ENCODE measurements around the gene TIMP3.

TIMP3 gene

DNA sequence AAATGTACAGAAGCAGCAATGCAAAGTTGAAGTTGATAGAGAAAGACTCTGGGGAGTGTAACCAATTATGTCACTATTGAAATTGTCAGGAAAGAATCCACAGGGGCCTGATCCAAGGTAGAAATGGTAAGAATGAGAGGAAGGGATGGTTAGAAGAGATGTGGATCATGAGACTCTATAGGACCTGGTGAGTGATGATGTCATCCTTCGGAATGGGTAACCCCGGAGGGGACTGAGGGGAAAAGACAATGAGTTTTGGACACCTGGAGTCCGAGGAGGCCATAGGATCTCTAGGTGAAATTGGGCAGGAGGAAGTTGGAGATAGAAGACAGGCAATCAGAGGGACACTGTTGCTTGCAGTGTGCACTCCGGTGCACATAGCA, 6.3 kb upstream of the TIMP3 start:
- H3K36me3 Mint-ChIP-seq (ENCODE audit: low read depth), result no peaks in the 10 kb centered on the region
- no peak overlapping the region for H3K27ac Mint-ChIP-seq
- H3K4me1 Mint-ChIP-seq (ENCODE audit: low read depth), result peaks cover 2% of the 10 kb centered on the region
- no peak overlapping the region for H3K4me3 Mint-ChIP-seq
- no peaks in the 10 kb centered on the region for H3K9me3 Mint-ChIP-seq
- H3K27me3 Mint-ChIP-seq (ENCODE audit: low read depth), result peaks cover 38% of the 10 kb centered on the region

DNA sequence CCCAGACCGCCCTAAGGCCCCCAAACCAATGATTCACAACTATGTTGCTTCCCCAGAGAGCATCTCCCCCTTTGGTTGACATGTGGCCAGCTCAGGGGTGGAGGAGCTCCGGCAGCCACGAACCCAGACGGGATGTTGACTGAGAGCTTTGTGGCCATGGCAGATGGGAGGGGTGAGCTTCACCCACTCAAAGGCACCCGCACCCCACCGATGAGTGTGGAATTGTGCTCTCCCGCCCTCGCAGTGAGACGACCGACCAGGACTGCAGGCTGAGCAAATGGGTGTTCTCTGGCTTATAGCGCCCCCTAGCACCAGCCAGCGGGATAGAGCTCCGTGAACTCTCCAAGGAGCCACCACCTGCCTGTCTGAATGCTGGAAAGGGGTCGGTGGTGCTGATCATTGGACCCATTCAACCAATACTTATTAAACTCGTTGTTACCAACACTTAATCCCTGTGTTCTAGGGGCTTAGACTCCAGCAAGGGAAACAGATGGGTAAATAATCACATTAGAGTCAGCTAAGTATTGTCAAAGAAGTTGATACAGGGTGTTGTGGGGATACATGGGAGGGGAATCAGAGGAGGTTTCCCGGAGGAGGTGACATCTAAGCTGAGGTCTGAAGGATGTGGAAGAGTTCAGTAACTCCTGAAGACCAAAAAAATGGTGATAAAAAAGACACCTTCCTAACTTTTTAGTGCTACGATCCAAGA, 4.5 kb upstream of the TIMP3 start:
- Mint-ChIP-seq H3K36me3 (ENCODE audit: low read depth) (no peaks in the 10 kb centered on the region), H3K4me1 (ENCODE audit: low read depth) (peaks cover 2% of the 10 kb centered on the region), H3K27ac (no peak overlapping the region), H3K27me3 (ENCODE audit: low read depth) (peaks cover 48% of the 10 kb centered on the region), H3K4me3 (no peak overlapping the region), H3K9me3 (no peaks in the 10 kb centered on the region)

DNA sequence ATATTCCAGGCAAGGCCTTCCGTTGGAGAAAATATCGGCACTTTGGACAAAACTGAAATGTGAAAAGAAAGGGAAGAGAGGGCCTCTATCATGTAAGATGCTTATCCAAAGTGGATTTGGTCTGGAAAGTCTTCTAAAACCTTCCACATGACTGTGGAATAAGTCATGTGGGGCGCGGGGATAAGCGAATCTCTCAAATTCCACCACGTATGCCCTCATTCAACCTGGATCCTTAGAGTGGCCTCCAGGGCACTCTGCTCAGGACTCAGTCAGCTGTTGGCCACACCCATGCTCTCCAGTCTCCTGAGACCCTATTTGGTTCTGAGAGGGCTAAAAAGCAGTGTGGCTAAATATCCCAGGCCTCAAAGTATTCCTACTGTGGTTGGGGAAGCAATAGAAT, 2.0 kb upstream of the TIMP3 start:
- Mint-ChIP-seq H3K4me3 (no peak overlapping the region), H3K27me3 (ENCODE audit: low read depth) (peaks cover 64% of the 10 kb centered on the region), H3K4me1 (ENCODE audit: low read depth) (peaks cover 2% of the 10 kb centered on the region), H3K9me3 (no peaks in the 10 kb centered on the region), H3K27ac (no peak overlapping the region), H3K36me3 (ENCODE audit: low read depth) (no peaks in the 10 kb centered on the region)

DNA sequence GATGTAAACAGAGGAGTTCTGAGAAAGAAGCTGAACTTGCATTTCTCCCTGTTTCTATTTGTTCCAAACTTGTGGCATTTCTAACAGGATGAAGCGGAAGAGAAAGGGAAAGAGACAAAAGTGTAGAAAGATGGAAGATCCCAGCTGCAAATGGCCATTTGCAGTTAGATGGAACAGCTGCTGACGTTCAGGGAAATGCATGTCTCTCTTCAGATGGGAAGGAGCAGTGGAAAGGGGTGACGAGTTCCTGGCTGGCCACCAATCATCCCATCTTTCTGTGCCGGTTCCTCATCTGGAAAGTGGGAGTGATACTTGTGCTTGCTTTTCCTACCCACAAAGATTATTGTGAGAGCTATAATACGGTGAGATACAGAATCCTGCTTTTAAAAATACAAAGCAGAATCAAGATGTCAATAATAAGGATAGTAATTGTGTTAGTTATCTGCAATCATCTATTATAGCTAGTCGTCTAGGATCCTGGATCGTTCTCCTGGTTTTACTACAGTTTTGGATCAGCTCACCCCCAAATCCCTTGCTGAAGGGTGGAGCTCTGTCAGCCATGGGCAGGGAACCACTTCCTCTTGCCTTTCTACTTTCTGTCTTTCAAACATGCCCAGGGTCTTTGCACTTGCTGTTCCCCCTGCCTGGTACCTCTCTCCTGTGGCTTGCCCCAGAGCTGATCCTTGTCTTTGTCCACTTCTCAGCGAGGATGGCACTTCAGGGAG, 1.2 kb upstream of the TIMP3 start:
- Mint-ChIP-seq H3K4me1 (ENCODE audit: low read depth) (peaks cover 2% of the 10 kb centered on the region), H3K36me3 (ENCODE audit: low read depth) (no peaks in the 10 kb centered on the region), H3K27ac (no peak overlapping the region), H3K9me3 (no peaks in the 10 kb centered on the region), H3K4me3 (no peak overlapping the region), H3K27me3 (ENCODE audit: low read depth) (peaks cover 62% of the 10 kb centered on the region)

DNA sequence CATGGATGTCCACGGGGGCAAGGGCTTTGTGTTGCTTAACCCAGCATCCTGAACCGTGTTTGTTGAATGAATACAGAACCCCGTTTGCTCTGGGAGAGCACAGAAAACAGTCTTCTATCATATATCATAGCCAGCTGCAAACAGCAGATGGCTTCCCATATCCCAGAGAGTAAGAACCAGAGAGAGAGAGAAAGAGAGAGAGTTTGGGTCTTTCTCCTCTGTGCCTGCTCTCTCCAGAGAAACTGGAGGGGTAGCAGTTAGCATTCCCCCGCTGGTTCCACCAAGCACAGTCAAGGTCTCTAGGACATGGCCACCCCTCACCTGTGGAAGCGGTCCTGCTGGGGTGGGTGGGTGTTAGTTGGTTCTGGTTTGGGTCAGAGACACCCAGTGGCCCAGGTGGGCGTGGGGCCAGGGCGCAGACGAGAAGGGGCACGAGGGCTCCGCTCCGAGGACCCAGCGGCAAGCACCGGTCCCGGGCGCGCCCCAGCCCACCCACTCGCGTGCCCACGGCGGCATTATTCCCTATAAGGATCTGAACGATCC, 440 bp upstream of the TIMP3 start:
- Mint-ChIP-seq H3K27me3 (ENCODE audit: low read depth) (peaks cover 54% of the 10 kb centered on the region), H3K36me3 (ENCODE audit: low read depth) (no peaks in the 10 kb centered on the region), H3K4me3 (no peak overlapping the region), H3K27ac (no peak overlapping the region), H3K9me3 (no peaks in the 10 kb centered on the region), H3K4me1 (ENCODE audit: low read depth) (peaks cover 2% of the 10 kb centered on the region)

DNA sequence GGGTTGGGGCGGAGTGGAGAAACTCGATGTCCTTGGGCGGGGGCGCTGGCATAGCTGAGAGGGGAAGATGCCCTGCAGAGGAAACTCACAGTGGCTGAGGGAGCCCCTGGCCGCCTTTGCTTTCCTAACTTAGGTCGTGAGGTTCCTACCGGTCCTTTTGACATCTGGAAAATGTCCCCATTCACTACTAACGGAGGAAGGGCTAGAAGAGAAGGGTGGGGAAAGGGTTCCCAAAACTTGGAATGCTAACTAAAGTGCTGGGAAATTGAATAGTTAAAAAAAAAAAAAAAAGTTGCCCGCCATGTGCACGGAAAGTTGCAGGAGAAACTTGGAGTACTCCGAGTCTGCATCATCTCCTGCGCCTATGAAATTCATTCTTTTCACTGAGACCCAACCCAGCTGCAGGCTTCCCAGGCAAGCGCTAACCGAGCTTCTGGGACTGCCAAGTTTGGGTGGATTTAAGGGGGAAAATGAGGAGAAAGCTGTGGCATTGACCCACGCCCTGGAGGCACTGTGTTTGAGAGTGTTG, 796 bp downstream of the TIMP3 start:
- H3K4me1 Mint-ChIP-seq (ENCODE audit: low read depth), result no peaks in the 10 kb centered on the region
- no peak overlapping the region for H3K4me3 Mint-ChIP-seq
- H3K36me3 Mint-ChIP-seq (ENCODE audit: low read depth), result no peaks in the 10 kb centered on the region
- H3K27me3 Mint-ChIP-seq (ENCODE audit: low read depth), result peaks cover 45% of the 10 kb centered on the region
- H3K27ac Mint-ChIP-seq, result no peak overlapping the region
- H3K9me3 Mint-ChIP-seq, result no peaks in the 10 kb centered on the region

DNA sequence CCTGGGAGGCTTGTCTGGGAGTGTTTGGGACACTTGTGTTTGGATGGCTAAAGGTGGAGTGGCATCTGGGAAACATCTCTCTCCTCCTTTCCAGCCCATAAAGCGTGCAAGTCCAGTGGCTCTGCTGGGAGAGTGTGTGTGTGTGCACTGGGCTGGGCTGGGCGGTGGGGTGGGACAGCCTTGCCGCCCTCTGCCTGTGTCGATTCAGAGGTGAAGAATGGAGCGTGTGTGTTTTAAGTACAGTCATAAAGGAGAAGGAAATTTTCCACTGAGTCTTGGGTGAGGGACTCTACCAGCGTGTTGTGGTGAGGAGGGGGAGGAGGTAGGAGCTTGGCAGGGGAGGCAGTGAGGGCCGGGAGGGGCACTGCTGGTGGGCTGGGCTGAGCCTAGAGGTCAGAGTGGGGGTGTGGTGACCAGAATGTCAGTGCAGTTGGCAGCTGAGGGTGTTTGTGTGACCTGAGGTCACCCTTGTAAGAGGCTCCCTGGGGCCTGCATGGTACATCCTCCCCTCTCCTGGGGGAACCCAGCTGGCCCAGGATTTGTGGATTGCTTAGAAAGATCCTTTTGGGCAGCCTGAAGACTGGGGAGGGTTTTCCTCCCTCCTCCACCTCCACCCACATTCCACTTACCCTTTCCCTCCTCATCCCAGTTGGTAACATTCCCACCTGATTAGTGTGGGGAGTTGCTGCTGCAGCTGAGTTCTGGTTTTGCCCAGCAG, 1.7 kb downstream of the TIMP3 start:
- Mint-ChIP-seq H3K27ac (no peak overlapping the region), H3K27me3 (ENCODE audit: low read depth) (peaks cover 40% of the 10 kb centered on the region), H3K9me3 (no peaks in the 10 kb centered on the region), H3K4me1 (ENCODE audit: low read depth) (no peaks in the 10 kb centered on the region), H3K36me3 (ENCODE audit: low read depth) (no peaks in the 10 kb centered on the region), H3K4me3 (no peak overlapping the region)

DNA sequence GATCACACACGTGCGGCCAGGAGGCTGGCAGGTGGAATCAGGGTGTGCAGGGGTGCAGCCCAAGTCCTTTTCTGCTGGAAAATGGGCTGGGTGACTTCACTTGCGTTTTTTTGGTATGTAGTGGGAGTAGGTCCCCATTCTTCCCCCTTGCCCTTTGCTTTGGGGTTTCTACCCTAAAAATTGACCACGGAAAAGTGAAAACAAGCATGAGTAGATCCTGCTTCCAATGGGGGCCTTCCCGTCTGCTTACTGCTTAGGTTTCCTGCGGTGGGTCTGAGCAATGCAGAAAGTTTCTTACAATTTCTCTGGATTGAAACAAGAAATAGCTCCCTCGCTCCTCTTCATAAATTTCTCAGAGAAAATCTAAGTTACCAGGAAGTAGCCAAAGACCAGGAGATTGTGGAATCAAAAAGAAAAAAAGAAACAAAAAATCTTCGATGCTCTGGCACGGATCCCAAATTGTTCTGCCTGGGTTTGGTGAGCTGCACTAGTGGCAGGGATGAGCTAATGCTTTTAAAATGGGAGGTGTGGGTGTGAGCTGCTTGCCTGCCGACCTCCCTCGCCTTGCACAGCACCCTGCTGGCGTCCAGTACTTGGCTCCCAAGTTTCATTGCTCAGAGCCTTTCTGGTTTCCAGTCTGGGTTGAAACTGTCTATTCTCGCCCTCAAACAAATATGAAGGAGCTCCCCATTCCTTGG, 2.4 kb downstream of the TIMP3 start:
- Mint-ChIP-seq H3K27me3 (ENCODE audit: low read depth) (peaks cover 40% of the 10 kb centered on the region), H3K4me3 (no peak overlapping the region), H3K9me3 (no peaks in the 10 kb centered on the region), H3K36me3 (ENCODE audit: low read depth) (no peaks in the 10 kb centered on the region), H3K27ac (no peak overlapping the region), H3K4me1 (ENCODE audit: low read depth) (no peaks in the 10 kb centered on the region)

DNA sequence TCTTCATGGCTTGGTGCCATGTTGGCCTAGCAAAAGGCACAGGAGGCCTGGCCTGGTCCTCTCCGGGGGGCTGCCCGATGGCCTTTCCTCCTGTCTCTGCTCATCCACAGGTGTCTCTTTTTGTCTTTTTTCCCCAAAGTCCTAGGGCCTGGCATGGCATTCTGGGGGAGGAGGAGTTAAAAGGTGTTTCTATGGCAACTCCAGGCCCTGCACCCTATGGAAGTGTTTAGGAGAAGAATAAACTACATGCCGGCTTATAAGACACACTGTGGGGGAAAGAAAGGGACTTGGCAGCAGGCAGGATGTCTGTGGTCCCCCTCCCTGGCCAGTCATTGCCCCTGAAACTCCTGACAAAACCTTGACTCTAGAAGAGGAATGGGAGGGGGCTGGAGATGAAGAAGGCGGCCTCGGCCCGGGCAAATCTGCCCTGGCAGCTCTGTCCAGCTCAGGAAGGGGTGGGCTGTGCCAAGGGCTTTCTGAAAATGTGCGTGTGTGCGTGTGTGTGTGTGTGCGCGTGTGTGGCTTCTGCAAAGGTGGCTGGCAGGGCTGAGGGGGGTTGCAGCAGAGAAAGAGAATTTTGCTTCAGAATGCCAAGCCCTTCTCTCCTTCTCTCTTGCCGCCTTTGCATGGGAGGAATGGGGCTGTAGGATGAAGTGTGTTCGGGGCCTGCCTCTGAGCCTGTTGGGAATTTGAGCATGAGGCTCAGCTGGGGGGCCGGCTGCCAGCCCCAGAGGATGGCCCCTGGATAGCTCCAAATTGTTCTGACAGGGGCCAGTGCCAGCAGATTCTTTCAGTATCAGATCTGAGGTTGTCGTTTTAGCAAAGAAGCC, 3.2 kb downstream of the TIMP3 start:
- H3K9me3 Mint-ChIP-seq, result no peaks in the 10 kb centered on the region
- peaks cover 38% of the 10 kb centered on the region for H3K27me3 Mint-ChIP-seq (ENCODE audit: low read depth)

DNA sequence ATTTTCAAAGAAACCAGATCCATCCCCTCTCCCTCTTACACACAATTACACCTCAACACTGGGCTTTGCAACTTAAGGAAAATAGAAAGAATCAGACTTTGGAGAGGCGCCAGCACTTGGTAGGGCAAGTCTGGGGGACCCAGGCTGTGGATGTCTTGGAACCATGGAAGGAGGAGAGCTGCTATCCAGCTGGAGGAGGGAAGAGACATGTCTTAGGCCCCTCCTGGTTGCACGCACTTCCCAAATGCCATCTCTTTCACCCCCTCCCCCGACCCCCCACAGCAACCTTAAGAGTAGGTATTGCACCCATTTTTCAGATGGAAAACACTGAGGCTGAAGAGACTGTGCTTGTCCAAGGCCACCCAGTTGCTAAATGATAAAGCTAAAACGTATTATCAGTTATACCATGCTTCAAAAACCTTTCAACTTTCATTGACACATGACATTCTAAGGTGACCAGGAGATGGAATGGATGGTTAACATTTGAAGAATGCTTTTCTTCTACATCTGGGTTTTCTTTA, 3.9 kb downstream of the TIMP3 start:
- H3K27ac Mint-ChIP-seq, result no peak overlapping the region
- peaks cover 31% of the 10 kb centered on the region for H3K27me3 Mint-ChIP-seq (ENCODE audit: low read depth)
- no peaks in the 10 kb centered on the region for H3K36me3 Mint-ChIP-seq (ENCODE audit: low read depth)
- H3K9me3 Mint-ChIP-seq, result no peaks in the 10 kb centered on the region
- no peaks in the 10 kb centered on the region for H3K4me1 Mint-ChIP-seq (ENCODE audit: low read depth)
- no peak overlapping the region for H3K4me3 Mint-ChIP-seq

More for the DNA sequence above, 3.2 kb downstream of the TIMP3 start:
- no peaks in the 10 kb centered on the region for H3K36me3 Mint-ChIP-seq (ENCODE audit: low read depth)
- no peaks in the 10 kb centered on the region for H3K4me1 Mint-ChIP-seq (ENCODE audit: low read depth)
- H3K4me3 Mint-ChIP-seq, result no peak overlapping the region
- no peak overlapping the region for H3K27ac Mint-ChIP-seq

DNA sequence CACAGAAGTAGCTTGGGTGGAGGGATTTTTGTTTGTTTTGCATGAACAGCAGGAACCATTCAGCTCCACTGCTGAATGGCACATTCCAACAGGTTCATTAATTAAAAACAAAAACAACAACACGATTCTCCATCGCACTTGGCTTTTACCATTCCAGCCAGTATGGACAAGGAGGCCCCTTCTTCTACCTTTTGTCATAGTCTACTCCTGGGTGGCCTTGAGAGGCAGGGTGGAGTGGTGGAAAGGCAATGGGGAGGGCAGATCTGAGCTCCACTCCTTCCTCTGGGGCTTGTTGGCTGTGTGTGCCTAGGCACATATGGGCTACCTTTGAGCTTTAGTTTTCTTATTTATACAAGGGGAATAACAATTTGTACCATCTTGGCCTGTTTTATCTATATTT, 4.8 kb downstream of the TIMP3 start:
- Mint-ChIP-seq H3K4me3 (no peak overlapping the region), H3K4me1 (ENCODE audit: low read depth) (no peaks in the 10 kb centered on the region), H3K27ac (no peak overlapping the region), H3K27me3 (ENCODE audit: low read depth) (peaks cover 24% of the 10 kb centered on the region), H3K9me3 (no peaks in the 10 kb centered on the region), H3K36me3 (ENCODE audit: low read depth) (no peaks in the 10 kb centered on the region)

DNA sequence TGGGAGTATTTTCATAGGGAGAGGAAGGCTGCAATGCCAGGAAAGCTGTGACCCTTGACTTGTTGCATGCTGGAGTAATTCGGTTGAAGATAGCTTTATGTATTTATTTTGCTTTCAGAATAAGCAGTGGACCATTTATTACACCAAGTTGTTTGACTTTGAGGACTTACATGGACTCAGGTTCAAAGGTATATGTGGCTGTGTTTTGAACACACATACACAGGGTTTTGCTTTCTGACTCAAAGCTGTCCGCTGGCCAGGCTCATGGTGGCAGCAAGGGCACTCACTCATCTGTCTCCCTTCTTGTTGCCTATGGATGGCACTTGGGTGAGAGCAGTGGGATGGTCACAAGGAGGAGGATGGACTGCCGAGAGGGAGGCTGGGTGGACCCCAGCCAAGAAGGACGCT, 6.5 kb downstream of the TIMP3 start:
- Mint-ChIP-seq H3K4me1 (ENCODE audit: low read depth) (no peaks in the 10 kb centered on the region), H3K9me3 (no peaks in the 10 kb centered on the region), H3K27me3 (ENCODE audit: low read depth) (peaks cover 12% of the 10 kb centered on the region), H3K27ac (no peak overlapping the region), H3K4me3 (no peak overlapping the region), H3K36me3 (ENCODE audit: low read depth) (no peaks in the 10 kb centered on the region)

DNA sequence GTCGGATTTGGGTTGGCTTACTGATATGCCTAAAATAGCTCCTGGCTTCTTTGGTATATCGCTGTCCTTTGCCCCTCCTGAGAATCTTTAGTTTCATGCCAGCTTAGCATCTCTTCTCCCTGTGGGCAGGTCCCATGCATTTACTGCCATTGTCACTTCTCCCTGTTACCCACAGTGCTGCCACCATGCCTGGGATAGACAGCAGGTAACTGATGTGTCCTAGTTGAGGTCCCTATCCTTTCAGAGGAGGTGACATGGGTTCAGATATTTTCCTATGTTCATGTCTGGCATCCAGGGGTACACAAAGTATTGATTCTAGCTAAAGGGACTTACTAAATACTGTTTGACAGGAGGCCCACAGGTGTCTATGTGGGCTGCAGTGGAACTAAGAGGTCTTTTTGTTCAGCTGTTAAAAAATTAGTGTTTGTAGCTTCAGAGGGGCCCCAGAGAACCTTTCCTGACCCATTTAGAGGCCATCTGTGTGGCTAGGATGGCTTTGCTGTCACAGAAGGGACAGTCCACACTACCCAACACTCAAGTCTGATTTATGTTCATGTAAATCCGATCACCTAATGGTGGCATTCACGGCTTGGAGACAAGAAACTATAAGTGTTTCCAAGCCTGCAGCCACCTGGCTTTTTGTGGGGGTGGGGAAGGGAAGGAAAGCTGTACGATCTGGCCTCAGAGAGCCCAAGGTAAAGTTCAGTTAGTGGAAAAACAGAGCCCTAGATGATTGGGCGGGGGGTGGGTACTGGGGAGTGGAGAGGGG, 8.5 kb downstream of the TIMP3 start:
- Mint-ChIP-seq H3K4me1 (ENCODE audit: low read depth) (no peaks in the 10 kb centered on the region), H3K4me3 (no peak overlapping the region)

More for the DNA sequence above, 8.5 kb downstream of the TIMP3 start:
- H3K36me3 Mint-ChIP-seq (ENCODE audit: low read depth), result no peaks in the 10 kb centered on the region
- H3K27ac Mint-ChIP-seq, result no peak overlapping the region
- H3K9me3 Mint-ChIP-seq, result no peaks in the 10 kb centered on the region
- H3K27me3 Mint-ChIP-seq (ENCODE audit: low read depth), result no peaks in the 10 kb centered on the region

Measured in T-helper 1 cell treated with Interleukin-12 subunit alpha and Interleukin-12 subunit beta and Interleukin-4 antibody, amounts not matched to agents 30 μg/mL and 1 μg/mL, for 36 hours (primary cell).